Cardiac muscle cell (in vitro differentiated cells and primary cell): ENCODE results near the gene MAD1L1. TPM values are rescaled to one million over a fixed set of nuclear protein-coding genes. Genes with fewer than 3 reads are reported as not detected.

Experiments
- DNase-seq, 2 donors: peaks; one replicate each; pipeline versions ENCODE4 v3.0.0 to v3.0.0-alpha.2; 2010 to 2017; ENCODE audit warnings: low read depth in 1 of 2, low spot score in 1 of 2
- H3K27ac ChIP-seq: fragments of 200-600 bp; sonication (generic); 2 replicates; pipeline ENCODE4 v1.5.1; 2016
- H3K27me3 ChIP-seq: fragments of 200-600 bp; sonication (generic); 2 replicates; pipeline ENCODE4 v1.6.0; 2016; ENCODE audit warnings: control low read depth
- H3K36me3 ChIP-seq: fragments of 200-600 bp; sonication (generic); 2 replicates; pipeline ENCODE4 v1.5.1; 2016; ENCODE audit warnings: control low read depth
- H3K4me1 ChIP-seq: fragments of 200-600 bp; sonication (generic); 2 replicates; pipeline ENCODE4 v1.8.1; 2017; ENCODE audit warnings: low read depth, mild to moderate bottlenecking, mixed run types
- H3K4me3 ChIP-seq: fragments of 200-600 bp; sonication (generic); 2 replicates; pipeline ENCODE4 v1.5.1; 2016; ENCODE audit warnings: mild to moderate bottlenecking
- H3K9me3 ChIP-seq: fragments of 200-600 bp; sonication (generic); 2 replicates; pipeline ENCODE4 v1.5.1; 2017; ENCODE audit warnings: low read depth, mild to moderate bottlenecking, control low read depth
- CTCF ChIP-seq: IDR thresholded peaks from 2 replicates; pipeline ENCODE4 v1.5.1; 2012; ENCODE audit warnings: low read depth, mild to moderate bottlenecking, low read length
- polyA plus RNA-seq: library from polyadenylated mRNA; unstranded; fragments of >200 nt; fragmentation: Nextera tagmentation; extraction: Ambion mirVana; gene quantifications from 2 replicates; pipeline ENCODE4 v1.2.1, GENCODE V29; 2016
- total RNA-seq: library from RNA; depleted of rRNA; stranded (reverse); fragments of >200 nt; gene quantifications from 2 replicates; pipeline ENCODE4 v1.2.3, GENCODE V29; 2016

Gene MAD1L1
- total and polyA plus RNA-seq, 2 experiments from 2014 or later, result 38.3 to 56.2 TPM

- H3K9me3 ChIP-seq, result no peaks in the 10 kb centered on the region
- peaks cover 12% of the 10 kb centered on the region for H3K36me3 ChIP-seq
- TF ChIP-seq CTCF, result no peak
- no peaks in the 10 kb centered on the region for H3K27me3 ChIP-seq
- DNase-seq, result no peak
- H3K4me3 ChIP-seq, result no peak overlapping the region
- no peaks in the 10 kb centered on the region for H3K4me1 ChIP-seq
- H3K27ac ChIP-seq, result no peak overlapping the region
Observed at GRCh38 chr7:2222516-2222915, 10.2 kb downstream of the MAD1L1 start.

- H3K27me3 ChIP-seq, result no peaks in the 10 kb centered on the region
- H3K36me3 ChIP-seq, result peaks cover 9% of the 10 kb centered on the region
- TF ChIP-seq CTCF, result no peak
Observed at GRCh38 chr7:2220954-2221353, 11.8 kb downstream of the MAD1L1 start.

GRCh38 chr7:2220506-2220905, 12.2 kb downstream of the MAD1L1 start:
- Histone ChIP-seq H3K4me1 (no peaks in the 10 kb centered on the region), H3K4me3 (no peak overlapping the region), H3K27me3 (no peaks in the 10 kb centered on the region), H3K9me3 (no peaks in the 10 kb centered on the region), H3K36me3 (peaks cover 10% of the 10 kb centered on the region), H3K27ac (no peak overlapping the region)
- DNase-seq, result no peak
- no peak for TF ChIP-seq CTCF

More at GRCh38 chr7:2220954-2221353, 11.8 kb downstream of the MAD1L1 start:
- Histone ChIP-seq H3K9me3 (no peaks in the 10 kb centered on the region), H3K27ac (no peak overlapping the region), H3K4me1 (no peaks in the 10 kb centered on the region), H3K4me3 (no peak overlapping the region)
- no peak for DNase-seq

GRCh38 chr7:2220030-2220429, 12.7 kb downstream of the MAD1L1 start:
- Histone ChIP-seq H3K27ac (no peak overlapping the region), H3K4me3 (no peak overlapping the region), H3K27me3 (no peaks in the 10 kb centered on the region), H3K36me3 (peaks cover 10% of the 10 kb centered on the region), H3K9me3 (no peaks in the 10 kb centered on the region), H3K4me1 (no peaks in the 10 kb centered on the region)
- no peak for TF ChIP-seq CTCF
- DNase-seq, result no peak

- no peaks in the 10 kb centered on the region for H3K9me3 ChIP-seq
- no peak for TF ChIP-seq CTCF
- no peaks in the 10 kb centered on the region for H3K27me3 ChIP-seq
- H3K36me3 ChIP-seq, result peaks cover 10% of the 10 kb centered on the region
- H3K27ac ChIP-seq, result no peak overlapping the region
- DNase-seq, result no peak
- no peak overlapping the region for H3K4me3 ChIP-seq
- no peaks in the 10 kb centered on the region for H3K4me1 ChIP-seq
Observed at GRCh38 chr7:2219606-2220005, 13.1 kb downstream of the MAD1L1 start.

- H3K4me1 ChIP-seq, result no peaks in the 10 kb centered on the region
- no peak overlapping the region for H3K27ac ChIP-seq
- H3K27me3 ChIP-seq, result no peaks in the 10 kb centered on the region
- no peaks in the 10 kb centered on the region for H3K9me3 ChIP-seq
- no peak for TF ChIP-seq CTCF
- H3K4me3 ChIP-seq, result no peak overlapping the region
- peaks cover 10% of the 10 kb centered on the region for H3K36me3 ChIP-seq
- no peak for DNase-seq
Observed at GRCh38 chr7:2219136-2219535, 13.6 kb downstream of the MAD1L1 start.
